ENCODE results near the gene PIK3AP1.
"Not testable (repeated sequence)": the region's sequence is repeated elsewhere in the genome, so short reads cannot be mapped to it uniquely, and the experiment has no call there.

PIK3AP1 gene

GRCh38 chr10:96577069-96577468, 143.2 kb downstream of the PIK3AP1 start:
- H3K9me3 ChIP-seq (ENCODE audit: severe bottlenecking), result no peaks in the 10 kb centered on the region
- peaks cover 6% of the 10 kb centered on the region for H3K4me1 ChIP-seq (ENCODE audit: insufficient read depth, poor library complexity, severe bottlenecking)
- no peaks in the 10 kb centered on the region for H3K27me3 ChIP-seq (ENCODE audit: insufficient read depth, poor library complexity, severe bottlenecking)
- no peak for TF ChIP-seq CTCF (IDR thresholded peaks at IDR 0.05; ENCODE audit: poor library complexity, severe bottlenecking)
- H3K36me3 ChIP-seq (ENCODE audit: low read depth), result peaks cover 52% of the 10 kb centered on the region
- H3K27ac ChIP-seq (ENCODE audit: poor library complexity, severe bottlenecking), result no peak overlapping the region
- ATAC-seq (ENCODE audit: low read depth) (no peak), DNase-seq (ENCODE audit: low spot score) (no peak)
- H3K4me3 ChIP-seq (ENCODE audit: severe bottlenecking), result no peak overlapping the region

- Histone ChIP-seq H3K27ac (ENCODE audit: poor library complexity, severe bottlenecking) (no peak overlapping the region), H3K4me3 (ENCODE audit: severe bottlenecking) (no peak overlapping the region), H3K9me3 (ENCODE audit: severe bottlenecking) (no peaks in the 10 kb centered on the region), H3K4me1 (ENCODE audit: insufficient read depth, poor library complexity, severe bottlenecking) (peaks cover 3% of the 10 kb centered on the region), H3K36me3 (ENCODE audit: low read depth) (peaks cover 52% of the 10 kb centered on the region), H3K27me3 (ENCODE audit: insufficient read depth, poor library complexity, severe bottlenecking) (no peaks in the 10 kb centered on the region)
- ATAC-seq (ENCODE audit: low read depth) (no peak), DNase-seq (ENCODE audit: low spot score) (no peak)
- TF ChIP-seq CTCF (IDR thresholded peaks at IDR 0.05; ENCODE audit: poor library complexity, severe bottlenecking), result no peak
Measured at GRCh38 chr10:96576277-96576980, 143.9 kb downstream of the PIK3AP1 start.

- not testable (repeated sequence) for H3K4me3 ChIP-seq (ENCODE audit: severe bottlenecking); H3K27ac ChIP-seq (ENCODE audit: poor library complexity, severe bottlenecking); H3K27me3 ChIP-seq (ENCODE audit: insufficient read depth, poor library complexity, severe bottlenecking); H3K9me3 ChIP-seq (ENCODE audit: severe bottlenecking); ATAC-seq (ENCODE audit: low read depth); DNase-seq (ENCODE audit: low spot score); H3K4me1 ChIP-seq (ENCODE audit: insufficient read depth, poor library complexity, severe bottlenecking)
- H3K36me3 ChIP-seq (ENCODE audit: low read depth), result peaks cover 50% of the 10 kb centered on the region
Measured at GRCh38 chr10:96574564-96574963, 145.8 kb downstream of the PIK3AP1 start.

GRCh38 chr10:96573036-96573435, 147.3 kb downstream of the PIK3AP1 start:
- H3K4me1 ChIP-seq (ENCODE audit: insufficient read depth, poor library complexity, severe bottlenecking), result no peaks in the 10 kb centered on the region
- peaks cover 57% of the 10 kb centered on the region for H3K36me3 ChIP-seq (ENCODE audit: low read depth)
- no peak overlapping the region for H3K4me3 ChIP-seq (ENCODE audit: severe bottlenecking)

More at GRCh38 chr10:96573036-96573435, 147.3 kb downstream of the PIK3AP1 start:
- DNase-seq (ENCODE audit: low spot score) (no peak), ATAC-seq (ENCODE audit: low read depth) (no peak)
- no peaks in the 10 kb centered on the region for H3K9me3 ChIP-seq (ENCODE audit: severe bottlenecking)
- H3K27me3 ChIP-seq (ENCODE audit: insufficient read depth, poor library complexity, severe bottlenecking), result no peaks in the 10 kb centered on the region
- TF ChIP-seq CTCF (IDR thresholded peaks at IDR 0.05; ENCODE audit: poor library complexity, severe bottlenecking), result no peak
- no peak overlapping the region for H3K27ac ChIP-seq (ENCODE audit: poor library complexity, severe bottlenecking)
